H9 (cell line): ENCODE results near the gene SHC1. TPM values are rescaled to one million over a fixed set of nuclear protein-coding genes. Genes with fewer than 3 reads are reported as not detected.
A peak's percentile ranks its signal among the peaks of the same experiment; 100 is the strongest.

Experiments used
- DNase-seq: peaks from one replicate; pipeline ENCODE4 v3.0.0-alpha.2; 2017
- H2AFZ ChIP-seq: one replicate; pipeline ENCODE4 v1.6.1; 2013; ENCODE audit warnings: mild to moderate bottlenecking, low read length, control low read depth, moderate library complexity
- H2AK5ac ChIP-seq: 2 replicates; pipeline ENCODE4 v1.6.1; 2013; ENCODE audit warnings: low read length, control low read depth, mixed read lengths; ENCODE audit not compliant: insufficient read length
- H2BK120ac ChIP-seq: one replicate; pipeline ENCODE4 v1.6.1; 2013; ENCODE audit warnings: low read depth, mild to moderate bottlenecking, low read length, control low read depth, inconsistent platforms; ENCODE audit not compliant: poor library complexity, severe bottlenecking
- H2BK12ac ChIP-seq: 2 replicates; pipeline ENCODE4 v1.6.1; 2013; ENCODE audit warnings: low read length, control low read depth, mixed read lengths, low read depth; ENCODE audit not compliant: insufficient read length
- H2BK15ac ChIP-seq: 2 replicates; pipeline ENCODE4 v1.6.1; 2013; ENCODE audit warnings: low read depth, low read length, control low read depth
- H2BK20ac ChIP-seq: one replicate; pipeline ENCODE4 v1.6.1; 2013; ENCODE audit warnings: low read depth, mild to moderate bottlenecking, low read length, control low read depth, inconsistent platforms; ENCODE audit not compliant: poor library complexity, severe bottlenecking
- H2BK5ac ChIP-seq: 2 replicates; pipeline ENCODE4 v1.6.1; 2013; ENCODE audit warnings: low read length, control low read depth, mixed read lengths; ENCODE audit not compliant: insufficient read length
- H3K14ac ChIP-seq: 2 replicates; pipeline ENCODE4 v1.6.1; 2013; ENCODE audit warnings: low read length, control low read depth; ENCODE audit not compliant: insufficient read depth
- H3K18ac ChIP-seq: 2 replicates; pipeline ENCODE4 v1.6.1; 2013; ENCODE audit warnings: low read depth, mild to moderate bottlenecking, mixed read lengths, low read length, control low read depth; ENCODE audit not compliant: insufficient read length
- H3K23ac ChIP-seq: 2 replicates; pipeline ENCODE4 v1.6.1; 2013; ENCODE audit warnings: low read length, control low read depth, mixed read lengths, low read depth; ENCODE audit not compliant: insufficient read length
- H3K23me2 ChIP-seq: 2 replicates; pipeline ENCODE4 v1.6.1; 2013; ENCODE audit warnings: low read depth, mild to moderate bottlenecking, mixed read lengths, low read length, control low read depth; ENCODE audit not compliant: insufficient read length, poor library complexity, severe bottlenecking
- H3K27ac ChIP-seq: 2 replicates; pipeline ENCODE4 v1.5.1; 2013; ENCODE audit warnings: low read length, control low read depth, mixed read lengths, low read depth; ENCODE audit not compliant: insufficient read length
- H3K27me3 ChIP-seq: 2 replicates; pipeline ENCODE4 v1.6.1; 2013; ENCODE audit warnings: low read length, control low read depth, inconsistent platforms; ENCODE audit not compliant: insufficient read depth
- H3K4ac ChIP-seq: 2 replicates; pipeline ENCODE4 v1.6.1; 2013; ENCODE audit warnings: low read depth, mild to moderate bottlenecking, control low read depth, inconsistent platforms, low read length, moderate library complexity
- H3K4me1 ChIP-seq: 2 replicates; pipeline ENCODE4 v1.6.1; 2013; ENCODE audit warnings: low read length, control low read depth, inconsistent platforms; ENCODE audit not compliant: insufficient read depth
- H3K4me2 ChIP-seq: 2 replicates; pipeline ENCODE4 v1.6.1; 2013; ENCODE audit warnings: low read length, control low read depth, mixed read lengths; ENCODE audit not compliant: insufficient read length, insufficient read depth
- H3K56ac ChIP-seq: 2 replicates; pipeline ENCODE4 v1.6.1; 2013; ENCODE audit warnings: low read depth, mild to moderate bottlenecking, mixed read lengths, low read length, control low read depth; ENCODE audit not compliant: insufficient read length
- H3K79me1 ChIP-seq: 2 replicates; pipeline ENCODE4 v1.6.1; 2013; ENCODE audit warnings: low read depth, mild to moderate bottlenecking, moderate library complexity, low read length, control low read depth, inconsistent platforms; ENCODE audit not compliant: insufficient read depth, poor library complexity, severe bottlenecking
- H3K79me2 ChIP-seq: 2 replicates; pipeline ENCODE4 v1.6.1; 2013; ENCODE audit warnings: low read length, control low read depth, inconsistent platforms; ENCODE audit not compliant: insufficient read depth
- H3K9ac ChIP-seq: 2 replicates; pipeline ENCODE4 v1.6.1; 2013; ENCODE audit warnings: low read length, control low read depth, mixed read lengths; ENCODE audit not compliant: insufficient read length; ENCODE audit errors: extremely low read depth
- H3K9me3 ChIP-seq: one replicate; pipeline ENCODE4 v1.6.1; 2013; ENCODE audit warnings: low read depth, low read length, inconsistent platforms; ENCODE audit not compliant: control insufficient read depth
- H3T11ph ChIP-seq: one replicate; pipeline ENCODE4 v1.6.1; 2013; ENCODE audit warnings: mild to moderate bottlenecking, low read length, control low read depth, inconsistent platforms
- H4K20me1 ChIP-seq: one replicate; pipeline ENCODE4 v1.6.1; 2013; ENCODE audit not compliant: control insufficient read depth, insufficient read length, insufficient read depth
- H4K5ac ChIP-seq: 2 replicates; pipeline ENCODE4 v1.6.1; 2013; ENCODE audit warnings: low read depth, mild to moderate bottlenecking, mixed read lengths, low read length, control low read depth; ENCODE audit not compliant: insufficient read length
- H4K8ac ChIP-seq: replicated peaks from 2 replicates; pipeline ENCODE4 v1.6.1; 2013; ENCODE audit warnings: low read length, control low read depth, mixed read lengths, low read depth; ENCODE audit not compliant: insufficient read length
- H4K91ac ChIP-seq: 2 replicates; pipeline ENCODE4 v1.6.1; 2013; ENCODE audit warnings: low read depth, mild to moderate bottlenecking, moderate library complexity, mixed read lengths, low read length, control low read depth; ENCODE audit not compliant: insufficient read length
- H3K27ac Mint-ChIP-seq, 3 experiments: 2 replicates in 2 of 3; 3 replicates in 1 of 3; pipeline ENCODE4 v1.8.0; 2020 to 2021; ENCODE audit warnings: mixed read lengths in 3 of 3, mild to moderate bottlenecking in 1 of 3, moderate library complexity in 1 of 3
- H3K27me3 Mint-ChIP-seq: 2 replicates; pipeline ENCODE4 v1.8.0; 2021; ENCODE audit warnings: low read depth, mild to moderate bottlenecking, moderate library complexity, mixed read lengths
- H3K36me3 Mint-ChIP-seq, 3 experiments: 2 replicates in 2 of 3; 3 replicates in 1 of 3; pipeline ENCODE4 v1.8.0; 2020 to 2021; ENCODE audit warnings: low read depth in 3 of 3, mixed read lengths in 3 of 3; ENCODE audit not compliant: insufficient read depth in 1 of 3
- H3K4me1 Mint-ChIP-seq, 2 experiments: 2 replicates each; pipeline ENCODE4 v1.8.0; 2020; ENCODE audit warnings: mixed read lengths in 2 of 2
- H3K4me3 Mint-ChIP-seq, 2 experiments: 2 replicates in 1 of 2; 3 replicates in 1 of 2; pipeline ENCODE4 v1.8.0; 2020 to 2021; ENCODE audit warnings: mild to moderate bottlenecking in 2 of 2, mixed read lengths in 2 of 2, moderate library complexity in 1 of 2
- H3K9me3 Mint-ChIP-seq, 2 experiments: 2 replicates in 1 of 2; 3 replicates in 1 of 2; pipeline ENCODE4 v1.8.0; 2020; ENCODE audit warnings: mild to moderate bottlenecking in 2 of 2, mixed read lengths in 2 of 2, moderate library complexity in 1 of 2
- WGBS: extraction: QIAGEN DNeasy Blood & Tissue Kit; methylation state at CpG from one replicate; pipeline ENCODE4 v1.1.7; 2013; ENCODE audit warnings: missing lambda C conversion rate, low lambda C conversion rate, mixed read lengths; ENCODE audit not compliant: insufficient read length; ENCODE audit errors: extremely low coverage; 5-methylcytosine and 5-hydroxymethylcytosine counted together
- total RNA-seq: library from RNA; stranded (reverse); gene quantifications from 2 replicates; pipeline ENCODE4 v1.2.1, GENCODE V29; 2021
- TF ChIP-seq, protein P1 (sequence below): fragments of 200-600 bp; sonication (generic); conservative IDR thresholded peaks from 3 replicates; pipeline ENCODE4 v1.8.0; 2021; ENCODE audit warnings: antibody characterized with exemption, mild to moderate bottlenecking

SHC1 gene
- total RNA-seq, 1 experiment from 2014 or later: 168 TPM

DNA sequence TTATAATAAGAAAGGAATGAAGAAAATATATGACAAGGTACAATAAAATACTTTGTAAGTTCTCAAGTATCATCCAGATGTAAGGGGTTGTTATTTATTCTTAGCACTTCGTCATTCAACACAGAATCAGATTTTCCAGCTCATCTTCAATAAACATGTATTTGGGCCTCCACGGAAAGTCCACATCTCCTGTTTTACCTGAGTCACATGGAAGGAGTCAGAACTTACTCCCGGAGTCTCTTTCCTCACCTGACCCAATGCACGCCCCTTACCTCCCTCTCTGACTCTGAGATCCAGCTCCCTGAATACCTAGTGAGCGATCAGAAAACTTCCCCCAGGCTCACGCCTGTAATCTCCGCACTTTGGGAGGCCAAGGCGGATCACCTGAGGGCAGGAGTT, 32.6 kb downstream of the SHC1 start:
- H4K91ac ChIP-seq: no peak overlapping the region
- no peaks in the 10 kb centered on the region for H3K9me3 ChIP-seq
- no peak overlapping the region for H3K27ac ChIP-seq
- Mint-ChIP-seq H3K27ac (peak overlapping the region; percentile 87 to 100 (median 99); a peak in 5 of 7 replicates), H3K4me3 (peak overlapping the region; percentile 81 to 93), H3K4me1 (peaks cover 30 to 32% of the 10 kb centered on the region in 2 experiments), H3K36me3 (no peaks in the 10 kb centered on the region; a peak in 1 of 7 replicates), H3K9me3 (no peaks in the 10 kb centered on the region; a peak in 2 of 5 replicates), H3K27me3 (no peaks in the 10 kb centered on the region; the same call in 1 of the 2 replicates)
- H3K4ac ChIP-seq: no peak overlapping the region
- H2BK20ac ChIP-seq: no peak overlapping the region
- H4K8ac ChIP-seq: no peak overlapping the region
- no peak overlapping the region for H3T11ph ChIP-seq
- WGBS: no CpG with 5 or more reads among the region's 8 CpGs
- H2AK5ac ChIP-seq: no peak overlapping the region
- TF ChIP-seq, protein P1, sequence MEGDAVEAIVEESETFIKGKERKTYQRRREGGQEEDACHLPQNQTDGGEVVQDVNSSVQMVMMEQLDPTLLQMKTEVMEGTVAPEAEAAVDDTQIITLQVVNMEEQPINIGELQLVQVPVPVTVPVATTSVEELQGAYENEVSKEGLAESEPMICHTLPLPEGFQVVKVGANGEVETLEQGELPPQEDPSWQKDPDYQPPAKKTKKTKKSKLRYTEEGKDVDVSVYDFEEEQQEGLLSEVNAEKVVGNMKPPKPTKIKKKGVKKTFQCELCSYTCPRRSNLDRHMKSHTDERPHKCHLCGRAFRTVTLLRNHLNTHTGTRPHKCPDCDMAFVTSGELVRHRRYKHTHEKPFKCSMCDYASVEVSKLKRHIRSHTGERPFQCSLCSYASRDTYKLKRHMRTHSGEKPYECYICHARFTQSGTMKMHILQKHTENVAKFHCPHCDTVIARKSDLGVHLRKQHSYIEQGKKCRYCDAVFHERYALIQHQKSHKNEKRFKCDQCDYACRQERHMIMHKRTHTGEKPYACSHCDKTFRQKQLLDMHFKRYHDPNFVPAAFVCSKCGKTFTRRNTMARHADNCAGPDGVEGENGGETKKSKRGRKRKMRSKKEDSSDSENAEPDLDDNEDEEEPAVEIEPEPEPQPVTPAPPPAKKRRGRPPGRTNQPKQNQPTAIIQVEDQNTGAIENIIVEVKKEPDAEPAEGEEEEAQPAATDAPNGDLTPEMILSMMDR: no peak
- no peak overlapping the region for H3K23ac ChIP-seq
- H3K79me1 ChIP-seq: no peaks in the 10 kb centered on the region
- H2BK15ac ChIP-seq: no peak overlapping the region
- H2BK5ac ChIP-seq: no peak overlapping the region
- H3K23me2 ChIP-seq: peaks cover 11% of the 10 kb centered on the region
- H2BK12ac ChIP-seq: no peak overlapping the region
- no peak overlapping the region for H3K9ac ChIP-seq
- H3K56ac ChIP-seq: no peak overlapping the region
- H4K5ac ChIP-seq: no peak overlapping the region
- H2AFZ ChIP-seq: no peak overlapping the region
- no peaks in the 10 kb centered on the region for H3K79me2 ChIP-seq
- H3K4me1 ChIP-seq: peaks cover 3% of the 10 kb centered on the region
- H2BK120ac ChIP-seq: no peak overlapping the region
- no peak for DNase-seq
- no peaks in the 10 kb centered on the region for H3K27me3 ChIP-seq
- peak overlapping the region; percentile 93 for H3K4me2 ChIP-seq
- no peaks in the 10 kb centered on the region for H4K20me1 ChIP-seq
- H3K18ac ChIP-seq: no peak overlapping the region
- H3K14ac ChIP-seq: no peak overlapping the region
